ENCODE results near the gene CLTA.

DNA sequence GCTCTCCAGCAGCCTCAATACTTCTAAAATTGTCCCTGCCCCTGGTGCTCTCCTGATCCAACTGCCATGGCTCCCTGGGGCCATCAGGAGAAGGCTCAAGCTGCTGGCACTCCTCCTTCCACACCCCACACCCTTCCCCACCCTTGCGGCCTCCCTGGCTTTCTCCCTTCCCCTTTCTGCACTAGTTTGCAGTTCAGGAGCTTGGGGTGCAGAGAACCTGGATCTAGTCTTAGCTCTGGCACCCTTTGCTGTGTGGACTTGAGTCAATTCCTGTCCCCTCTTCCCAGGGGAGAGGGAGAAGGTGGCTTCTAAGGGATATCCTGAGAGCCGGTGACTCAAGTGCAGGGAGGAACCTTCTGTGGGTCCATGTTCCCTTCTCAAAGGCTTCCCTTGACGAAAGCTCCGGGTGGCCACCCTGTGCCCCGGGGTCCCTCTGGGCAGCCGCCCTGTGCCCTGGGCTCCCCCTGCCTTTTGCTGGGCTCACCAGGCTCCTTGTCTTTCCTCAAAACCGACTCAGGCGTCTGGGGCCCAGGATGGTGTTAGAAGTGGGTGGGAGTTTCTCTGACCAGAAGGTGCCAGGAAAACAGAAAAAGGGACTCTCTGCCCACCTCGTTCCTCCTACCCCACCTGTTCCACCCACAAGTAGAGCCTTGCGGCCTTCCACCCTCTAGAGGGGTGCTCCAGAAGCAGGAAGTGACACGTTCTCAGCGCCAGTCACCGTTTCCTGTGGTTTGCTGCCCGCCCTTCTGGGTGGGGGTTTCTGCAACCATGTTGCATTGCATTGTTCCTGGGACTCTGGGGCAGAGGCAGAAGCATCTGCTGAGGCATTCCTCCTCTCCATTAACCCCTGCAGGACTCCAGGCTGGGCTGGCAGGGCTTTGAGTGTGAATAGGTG is 39.2 kb upstream of the CLTA start:
- TF ChIP-seq, protein P1, sequence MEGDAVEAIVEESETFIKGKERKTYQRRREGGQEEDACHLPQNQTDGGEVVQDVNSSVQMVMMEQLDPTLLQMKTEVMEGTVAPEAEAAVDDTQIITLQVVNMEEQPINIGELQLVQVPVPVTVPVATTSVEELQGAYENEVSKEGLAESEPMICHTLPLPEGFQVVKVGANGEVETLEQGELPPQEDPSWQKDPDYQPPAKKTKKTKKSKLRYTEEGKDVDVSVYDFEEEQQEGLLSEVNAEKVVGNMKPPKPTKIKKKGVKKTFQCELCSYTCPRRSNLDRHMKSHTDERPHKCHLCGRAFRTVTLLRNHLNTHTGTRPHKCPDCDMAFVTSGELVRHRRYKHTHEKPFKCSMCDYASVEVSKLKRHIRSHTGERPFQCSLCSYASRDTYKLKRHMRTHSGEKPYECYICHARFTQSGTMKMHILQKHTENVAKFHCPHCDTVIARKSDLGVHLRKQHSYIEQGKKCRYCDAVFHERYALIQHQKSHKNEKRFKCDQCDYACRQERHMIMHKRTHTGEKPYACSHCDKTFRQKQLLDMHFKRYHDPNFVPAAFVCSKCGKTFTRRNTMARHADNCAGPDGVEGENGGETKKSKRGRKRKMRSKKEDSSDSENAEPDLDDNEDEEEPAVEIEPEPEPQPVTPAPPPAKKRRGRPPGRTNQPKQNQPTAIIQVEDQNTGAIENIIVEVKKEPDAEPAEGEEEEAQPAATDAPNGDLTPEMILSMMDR (IDR thresholded peaks at IDR 0.05; ENCODE audit: low read length): no peak
- TF ChIP-seq EZH2 (IDR thresholded peaks at IDR 0.05; ENCODE audit: borderline replicate concordance, low read length): no peak

All from OCI-LY1 (cell line).